IMR-90 (cell line): ENCODE results near the gene NKD1. TPM values are rescaled to one million over a fixed set of nuclear protein-coding genes. Genes with fewer than 3 reads are reported as not detected.

Source experiments
- ATAC-seq: fragments of 200-7000 bp; cut with Tn5 transposase; 2 replicates; pipeline ENCODE4 v1.9.1; 2020; ENCODE audit warnings: low read depth, mild to moderate bottlenecking, moderate library complexity
- BruUV-seq: library from RNA; stranded (reverse); fragments of 400-500 nt; replicated peaks from 2 replicates; lab custom pipeline; 2021; lab: Mats Ljungman, UMichigan
- CTCF ChIA-PET: fragments of 300-600 bp; formaldehyde crosslinking; extraction: SDS; loops from one replicate; lab custom pipeline; 2021; ENCODE audit warnings: antibody characterized with exemption; lab: Yijun Ruan, JAX
- POLR2A ChIA-PET: fragments of 300-600 bp; sonication (Branson Sonifier 250); formaldehyde crosslinking; loops from one replicate; lab custom pipeline; 2022; ENCODE audit warnings: antibody characterized with exemption; ENCODE audit not compliant: unreplicated experiment; lab: Charles Lee
- DNase-seq: peaks from one replicate; pipeline ENCODE4 v3.0.0; 2013
- H2AFZ ChIP-seq: replicated peaks from 2 replicates; pipeline ENCODE3; 2013; ENCODE audit warnings: low read length, mild to moderate bottlenecking; ENCODE audit not compliant: poor library complexity
- H2AK5ac ChIP-seq: 2 replicates; pipeline ENCODE4 v1.6.1; 2013; ENCODE audit warnings: low read depth, low read length, inconsistent platforms
- H2AK9ac ChIP-seq: replicated peaks from 2 replicates; pipeline ENCODE3; 2013; ENCODE audit warnings: mild to moderate bottlenecking, low read depth, low read length, moderate library complexity; ENCODE audit not compliant: poor library complexity
- H2BK120ac ChIP-seq: 2 replicates; pipeline ENCODE4 v1.6.1; 2013; ENCODE audit warnings: low read depth, low read length, inconsistent platforms
- H2BK15ac ChIP-seq: 3 replicates; pipeline ENCODE4 v1.6.1; 2013; ENCODE audit warnings: low read depth, low read length, inconsistent platforms
- H2BK20ac ChIP-seq: 2 replicates; pipeline ENCODE4 v1.6.1; 2013; ENCODE audit warnings: low read depth, mild to moderate bottlenecking, inconsistent platforms, low read length, moderate library complexity
- H2BK5ac ChIP-seq: 2 replicates; pipeline ENCODE4 v1.6.1; 2013; ENCODE audit warnings: mild to moderate bottlenecking, low read depth, low read length, inconsistent platforms; ENCODE audit not compliant: poor library complexity, severe bottlenecking
- H3K14ac ChIP-seq: replicated peaks from 2 replicates; pipeline ENCODE4 v1.6.1; 2013; ENCODE audit warnings: low read depth, low read length, inconsistent platforms
- H3K18ac ChIP-seq: 2 replicates; pipeline ENCODE4 v1.6.1; 2013; ENCODE audit warnings: low read depth, low read length, control low read depth
- H3K23ac ChIP-seq: 2 replicates; pipeline ENCODE4 v1.6.1; 2013; ENCODE audit warnings: low read depth, low read length, inconsistent platforms
- H3K27ac ChIP-seq: 2 replicates; pipeline ENCODE4 v1.5.1; 2013; ENCODE audit warnings: mild to moderate bottlenecking, control low read depth, low read length; ENCODE audit not compliant: insufficient read depth
- H3K27me3 ChIP-seq: 2 replicates; pipeline ENCODE4 v1.6.1; 2013; ENCODE audit warnings: low read length; ENCODE audit not compliant: control insufficient read depth, insufficient read depth
- H3K36me3 ChIP-seq: 2 replicates; pipeline ENCODE4 v1.6.1; 2013; ENCODE audit warnings: low read length, mixed read lengths; ENCODE audit not compliant: control insufficient read depth, insufficient read depth
- H3K4ac ChIP-seq: 2 replicates; pipeline ENCODE4 v1.6.1; 2013; ENCODE audit warnings: low read depth, low read length, inconsistent platforms
- H3K4me1 ChIP-seq: 2 replicates; pipeline ENCODE4 v1.6.1; 2013; ENCODE audit warnings: low read length, mixed read lengths; ENCODE audit not compliant: control insufficient read depth, insufficient read depth
- H3K4me2 ChIP-seq: 2 replicates; pipeline ENCODE4 v1.6.1; 2013; ENCODE audit warnings: low read depth, mild to moderate bottlenecking, control low read depth, low read length, moderate library complexity
- H3K4me3 ChIP-seq: 2 replicates; pipeline ENCODE4 v1.5.1; 2013; ENCODE audit warnings: low read depth, mild to moderate bottlenecking, control low read depth, low read length, moderate library complexity; ENCODE audit not compliant: insufficient read depth
- H3K56ac ChIP-seq: 2 replicates; pipeline ENCODE4 v1.6.1; 2013; ENCODE audit warnings: low read length, inconsistent platforms; ENCODE audit not compliant: insufficient read depth; ENCODE audit errors: extremely low read depth
- H3K79me1 ChIP-seq, 2 experiments: 2 replicates each; pipeline ENCODE4 v1.6.1; 2013; ENCODE audit warnings: low read length in 2 of 2, inconsistent platforms in 1 of 2, low read depth in 1 of 2
- H3K9ac ChIP-seq: 2 replicates; pipeline ENCODE4 v1.6.1; 2013; ENCODE audit warnings: low read depth, low read length, control low read depth
- H3K9me1 ChIP-seq: 2 replicates; pipeline ENCODE4 v1.6.1; 2013; ENCODE audit warnings: low read length, inconsistent platforms; ENCODE audit not compliant: insufficient read depth
- H3K9me3 ChIP-seq: 2 replicates; pipeline ENCODE4 v1.6.1; 2013; ENCODE audit warnings: low read length; ENCODE audit not compliant: control insufficient read depth, insufficient read depth
- H4K20me1 ChIP-seq: 2 replicates; pipeline ENCODE4 v1.6.1; 2013; ENCODE audit warnings: low read length, inconsistent platforms; ENCODE audit not compliant: insufficient read depth
- H4K5ac ChIP-seq: 2 replicates; pipeline ENCODE4 v1.6.1; 2013; ENCODE audit warnings: mild to moderate bottlenecking, low read depth, low read length, control low read depth
- H4K8ac ChIP-seq, 2 experiments: 2 replicates each; pipeline ENCODE4 v1.6.1; 2013; ENCODE audit warnings: low read depth in 2 of 2, low read length in 2 of 2, control low read depth in 1 of 2, inconsistent platforms in 1 of 2
- H4K91ac ChIP-seq: 2 replicates; pipeline ENCODE4 v1.6.1; 2013; ENCODE audit warnings: low read depth, low read length, inconsistent platforms; ENCODE audit not compliant: insufficient read depth
- NFE2L2 ChIP-seq: fragments of 150-350 bp; IDR thresholded peaks from 2 replicates; pipeline ENCODE4 v1.6.1; 2016; ENCODE audit warnings: low read depth, mild to moderate bottlenecking, low read length
- RAD21 ChIP-seq: IDR thresholded peaks from 2 replicates; pipeline ENCODE4 v1.6.1; 2012; ENCODE audit warnings: low read length, improper control_type of control experiment
- WGBS, 2 experiments: methylation state at CpG; one replicate each; pipeline versions ENCODE4 v1.1.5 to v1.1.7; 2013; ENCODE audit warnings: missing lambda C conversion rate in 2 of 2; ENCODE audit not compliant: insufficient read length in 1 of 2; ENCODE audit errors: extremely low coverage in 2 of 2; 5-methylcytosine and 5-hydroxymethylcytosine counted together
- dilution Hi-C: fragments of 300-500 bp; cut with HindIII; formaldehyde crosslinking; loops from one replicate; pipeline ENCODE4 v1.14.3; 2018; ENCODE audit warnings: low sequenced_read_pairs; ENCODE audit not compliant: unreplicated experiment
- in situ Hi-C: fragments of 300-500 bp; cut with MboI; formaldehyde crosslinking; loops from 3 replicates; pipeline ENCODE4 v1.14.3; 2019; ENCODE audit warnings: low sequenced_read_pairs, inconsistent platforms, mixed read lengths
- intact Hi-C: fragments of 100-400 bp; cut with micrococcal nuclease; formaldehyde crosslinking; loops from 2 replicates; pipeline ENCODE4 v1.10.0; 2022
- polyA plus RNA-seq, 3 experiments: library from polyadenylated mRNA; depleted of rRNA; stranded (reverse); fragments of >200 nt; gene quantifications; 2 replicates each; pipeline ENCODE4 v1.2.3, GENCODE V29; 2012; ENCODE audit warnings: low replicate concordance in 1 of 3
- total RNA-seq: library from RNA; depleted of rRNA; stranded (reverse); fragments of >200 nt; gene quantifications from 2 replicates; pipeline ENCODE4 v1.2.3, GENCODE V29; 2012
- TF ChIP-seq, protein P1 (sequence below): conservative IDR thresholded peaks from 2 replicates; pipeline ENCODE4 v1.5.1; 2012; ENCODE audit warnings: mild to moderate bottlenecking, low read depth, low read length, improper control_type of control experiment

The NKD1 gene
- total and polyA plus RNA-seq, 2 of the 4 experiments (the other 2 are of a cell fraction), result not detected

DNA sequence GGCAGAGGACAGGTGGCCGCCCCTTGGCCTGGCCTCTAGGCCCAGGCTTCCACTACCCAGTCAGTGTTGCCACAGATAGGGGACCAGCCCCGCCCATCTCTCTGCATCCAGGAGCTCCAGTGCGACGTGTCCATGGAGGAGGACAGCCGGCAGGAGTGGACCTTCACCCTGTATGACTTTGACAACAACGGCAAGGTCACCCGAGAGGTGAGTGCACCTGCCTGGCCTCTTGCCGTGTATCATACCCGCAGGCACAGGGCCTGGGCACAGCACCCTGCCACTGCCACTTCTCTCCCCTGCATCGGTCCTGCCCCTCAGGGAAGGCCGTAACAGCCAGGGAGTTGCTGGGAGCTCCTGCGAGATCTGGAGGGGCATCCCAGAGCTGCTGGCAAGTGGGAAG is 77.2 kb downstream of the NKD1 start:
- in situ Hi-C loops, result no loop called here
- Histone ChIP-seq H4K20me1 (no peaks in the 10 kb centered on the region), H3K4me2 (no peak overlapping the region), H3K9me3 (no peaks in the 10 kb centered on the region), H3K27me3 (peaks cover 2% of the 10 kb centered on the region; the same call in 1 of the 2 replicates), H3K9me1 (no peaks in the 10 kb centered on the region), H2BK15ac (no peak overlapping the region), H3K18ac (no peak overlapping the region), H4K5ac (no peak overlapping the region), H2AFZ (no peak overlapping the region), H2BK5ac (no peak overlapping the region), H3K4ac (no peak overlapping the region), H3K56ac (no peak overlapping the region), H3K4me1 (no peaks in the 10 kb centered on the region), H3K23ac (no peak overlapping the region), H4K91ac (no peak overlapping the region), H3K27ac (no peak overlapping the region), H3K36me3 (no peaks in the 10 kb centered on the region), H3K79me1 (no peaks in the 10 kb centered on the region), H2BK20ac (no peak overlapping the region), H3K4me3 (no peak overlapping the region), H4K8ac (no peak overlapping the region), H2AK9ac (no peak overlapping the region), H3K14ac (no peak overlapping the region), H2AK5ac (no peak overlapping the region), H3K9ac (no peak overlapping the region), H2BK120ac (no peak overlapping the region)
- no TSS peak for BruUV-seq
- TF ChIP-seq RAD21, result no peak
- TF ChIP-seq, protein P1, sequence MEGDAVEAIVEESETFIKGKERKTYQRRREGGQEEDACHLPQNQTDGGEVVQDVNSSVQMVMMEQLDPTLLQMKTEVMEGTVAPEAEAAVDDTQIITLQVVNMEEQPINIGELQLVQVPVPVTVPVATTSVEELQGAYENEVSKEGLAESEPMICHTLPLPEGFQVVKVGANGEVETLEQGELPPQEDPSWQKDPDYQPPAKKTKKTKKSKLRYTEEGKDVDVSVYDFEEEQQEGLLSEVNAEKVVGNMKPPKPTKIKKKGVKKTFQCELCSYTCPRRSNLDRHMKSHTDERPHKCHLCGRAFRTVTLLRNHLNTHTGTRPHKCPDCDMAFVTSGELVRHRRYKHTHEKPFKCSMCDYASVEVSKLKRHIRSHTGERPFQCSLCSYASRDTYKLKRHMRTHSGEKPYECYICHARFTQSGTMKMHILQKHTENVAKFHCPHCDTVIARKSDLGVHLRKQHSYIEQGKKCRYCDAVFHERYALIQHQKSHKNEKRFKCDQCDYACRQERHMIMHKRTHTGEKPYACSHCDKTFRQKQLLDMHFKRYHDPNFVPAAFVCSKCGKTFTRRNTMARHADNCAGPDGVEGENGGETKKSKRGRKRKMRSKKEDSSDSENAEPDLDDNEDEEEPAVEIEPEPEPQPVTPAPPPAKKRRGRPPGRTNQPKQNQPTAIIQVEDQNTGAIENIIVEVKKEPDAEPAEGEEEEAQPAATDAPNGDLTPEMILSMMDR, result no peak
- TF ChIP-seq NFE2L2, result no peak
- CTCF ChIA-PET, result no interaction called here
- POLR2A ChIA-PET, result no interaction called here
- DNase-seq (no peak), ATAC-seq (no peak)
- intact Hi-C loops, result no loop called here
- WGBS, 2 experiments, result 80% methylated on average over 6 of the region's 12 CpGs; no CpG with 5 or more reads in 1 of the 2 experiments
- dilution Hi-C loops, result no loop called here
